ENCODE measurements around the gene KSR1. TPM values are rescaled to one million over a fixed set of nuclear protein-coding genes. Genes with fewer than 3 reads are reported as not detected.

The KSR1 gene
- total RNA-seq, 1 donor from 2014 or later = 114 TPM

DNA sequence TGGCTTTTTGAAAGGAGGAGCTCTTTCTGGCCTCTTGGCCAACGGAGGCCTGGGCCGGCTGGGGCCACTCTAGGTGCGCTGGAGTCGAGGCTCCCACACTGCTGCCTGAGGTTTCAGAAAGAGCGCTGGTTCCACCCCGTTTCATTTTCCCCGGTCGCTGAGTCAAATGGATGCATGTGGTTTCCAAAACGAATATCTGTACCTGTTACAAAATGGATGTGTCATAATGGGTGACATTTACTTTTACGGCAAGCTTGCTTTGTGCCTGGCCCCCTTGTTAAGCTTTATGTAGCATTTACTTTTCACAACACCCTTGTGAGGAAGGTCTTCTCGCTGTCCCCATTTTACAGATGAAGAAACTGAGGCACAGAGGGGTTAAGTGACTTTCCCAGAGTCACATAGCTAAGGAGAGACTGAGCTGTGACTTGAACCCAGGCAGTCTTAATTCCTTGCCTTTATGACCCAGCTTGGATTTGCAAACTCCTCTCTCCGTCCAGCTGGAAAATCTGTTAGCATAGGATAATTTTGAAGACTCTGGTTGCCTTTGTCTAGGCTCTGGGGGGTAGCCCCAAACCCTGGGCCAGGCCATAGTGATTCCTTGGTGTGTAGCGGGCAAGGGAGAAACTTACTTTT, 10.6 kb downstream of the KSR1 start:
- no peaks in the 10 kb centered on the region for H3K9me3 Mint-ChIP-seq
- peaks cover 67% of the 10 kb centered on the region for H3K4me1 Mint-ChIP-seq
- intact Hi-C loops (cut with micrococcal nuclease) = loop anchor here (1.0 kb wide), 1 partner anchor 7 kb away; no protein-coding TSS in a partner anchor
- DNase-seq = peak; percentile 29
- peak; percentile 75 for ATAC-seq (ENCODE audit: low read depth)
- TF ChIP-seq, protein P1, sequence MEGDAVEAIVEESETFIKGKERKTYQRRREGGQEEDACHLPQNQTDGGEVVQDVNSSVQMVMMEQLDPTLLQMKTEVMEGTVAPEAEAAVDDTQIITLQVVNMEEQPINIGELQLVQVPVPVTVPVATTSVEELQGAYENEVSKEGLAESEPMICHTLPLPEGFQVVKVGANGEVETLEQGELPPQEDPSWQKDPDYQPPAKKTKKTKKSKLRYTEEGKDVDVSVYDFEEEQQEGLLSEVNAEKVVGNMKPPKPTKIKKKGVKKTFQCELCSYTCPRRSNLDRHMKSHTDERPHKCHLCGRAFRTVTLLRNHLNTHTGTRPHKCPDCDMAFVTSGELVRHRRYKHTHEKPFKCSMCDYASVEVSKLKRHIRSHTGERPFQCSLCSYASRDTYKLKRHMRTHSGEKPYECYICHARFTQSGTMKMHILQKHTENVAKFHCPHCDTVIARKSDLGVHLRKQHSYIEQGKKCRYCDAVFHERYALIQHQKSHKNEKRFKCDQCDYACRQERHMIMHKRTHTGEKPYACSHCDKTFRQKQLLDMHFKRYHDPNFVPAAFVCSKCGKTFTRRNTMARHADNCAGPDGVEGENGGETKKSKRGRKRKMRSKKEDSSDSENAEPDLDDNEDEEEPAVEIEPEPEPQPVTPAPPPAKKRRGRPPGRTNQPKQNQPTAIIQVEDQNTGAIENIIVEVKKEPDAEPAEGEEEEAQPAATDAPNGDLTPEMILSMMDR (IDR thresholded peaks at IDR 0.05) = no peak
- H3K36me3 Mint-ChIP-seq (ENCODE audit: low read depth) = no peaks in the 10 kb centered on the region
- no peaks in the 10 kb centered on the region for H3K27me3 Mint-ChIP-seq
- peak overlapping the region; percentile 54 for H3K27ac Mint-ChIP-seq
- CTCF ChIA-PET = interaction anchor here (0.7 to 1.2 kb wide), 2 partner anchors 9 to 11 kb away, joined by 4 to 5 read pairs; partner anchors contain the start of gene KSR1
- peak overlapping the region; percentile 42 for H3K4me3 Mint-ChIP-seq
- POLR2A ChIA-PET = interaction anchor here (0.6 to 3.4 kb wide), 5 partner anchors 10 to 174 kb away, joined by 4 to 26 read pairs (median 9); partner anchors contain the start of gene KSR1

DNA sequence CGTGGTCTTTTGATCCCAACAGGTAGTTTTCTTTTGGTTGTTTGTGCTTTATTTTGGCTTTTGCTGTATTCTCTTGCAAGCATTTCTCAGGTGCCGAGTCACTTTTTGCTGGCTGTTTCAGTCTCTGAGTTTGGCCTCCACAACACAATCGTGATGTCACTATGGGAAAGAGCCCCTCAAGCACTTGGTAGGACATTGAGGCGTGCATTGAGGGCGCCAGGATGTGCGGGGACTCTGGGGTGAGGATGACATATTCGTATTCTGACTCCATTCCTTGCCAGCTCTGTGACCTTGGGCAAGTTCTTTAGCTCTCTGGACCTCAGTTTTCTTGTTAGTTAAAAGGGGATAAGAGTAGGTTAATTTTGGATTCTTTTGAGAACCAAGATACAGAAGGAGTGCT, 13.0 kb downstream of the KSR1 start:
- TF ChIP-seq, protein P1 (IDR thresholded peaks at IDR 0.05) = no peak
- DNase-seq = no peak
- intact Hi-C loops (cut with micrococcal nuclease) = no loop called here
- Mint-ChIP-seq H3K4me1 (peaks cover 72% of the 10 kb centered on the region), H3K27ac (peak overlapping the region; percentile 41), H3K36me3 (ENCODE audit: low read depth) (no peaks in the 10 kb centered on the region), H3K4me3 (no peak overlapping the region), H3K9me3 (no peaks in the 10 kb centered on the region), H3K27me3 (no peaks in the 10 kb centered on the region)
- no peak for ATAC-seq (ENCODE audit: low read depth)
- CTCF ChIA-PET = no interaction called here
- POLR2A ChIA-PET = interaction anchor here (0.8 kb wide), 1 partner anchor 8 kb away, joined by 5 read pairs; no protein-coding TSS in a partner anchor

DNA sequence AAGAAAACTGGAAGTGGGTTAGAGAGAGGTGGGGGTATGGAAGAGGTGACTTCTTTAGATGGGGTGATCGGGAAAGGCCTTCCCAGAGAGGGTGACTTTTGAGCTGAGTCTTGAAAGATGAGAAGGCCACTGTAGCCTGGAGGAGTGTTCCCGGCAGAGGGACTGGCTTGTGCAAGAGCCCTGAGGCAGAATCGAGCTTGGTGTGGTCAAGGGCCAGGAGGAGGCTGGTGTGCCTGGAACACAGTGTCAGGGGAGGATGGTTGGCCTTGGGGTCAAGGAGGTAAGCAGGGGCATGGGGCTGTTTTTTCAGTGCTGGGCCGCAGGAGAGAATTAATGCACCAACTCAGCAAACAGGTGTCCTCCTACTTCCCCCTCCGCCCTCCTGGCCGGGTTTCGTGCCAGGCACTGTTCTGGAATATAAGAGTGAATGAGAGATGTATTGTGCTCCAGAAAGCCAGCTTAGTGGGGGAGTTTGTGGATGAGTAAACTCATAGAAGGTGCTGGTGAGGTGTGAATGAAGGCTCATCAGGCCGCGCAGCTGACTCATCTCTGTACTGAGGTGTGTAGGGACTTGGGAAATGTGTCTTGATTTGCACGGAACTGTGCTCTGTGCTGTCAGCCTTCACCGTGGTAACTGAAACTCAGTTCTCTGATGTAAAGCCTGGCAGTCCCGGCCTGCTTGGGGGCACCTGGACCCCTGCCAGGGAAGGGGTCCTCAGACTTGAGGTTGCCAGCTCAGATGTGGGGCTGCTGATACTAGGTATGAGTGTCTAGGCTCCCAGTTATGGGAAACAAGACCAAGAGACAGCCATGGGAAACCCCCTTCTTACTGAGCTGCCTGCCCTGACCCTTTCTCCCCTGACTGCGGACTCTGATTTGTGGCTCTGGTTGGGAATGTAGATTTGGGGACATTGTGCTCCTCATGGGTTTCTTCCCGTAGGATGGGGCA, 15.3 kb downstream of the KSR1 start:
- DNase-seq = peak; percentile 53
- intact Hi-C loops (cut with micrococcal nuclease) = loop anchor here (2.0 to 5.0 kb wide), 2 partner anchors 23 to 161 kb away; partner anchors contain the start of gene LGALS9
- Mint-ChIP-seq H3K36me3 (ENCODE audit: low read depth) (no peaks in the 10 kb centered on the region), H3K27me3 (no peaks in the 10 kb centered on the region), H3K4me3 (peak overlapping the region; percentile 80), H3K9me3 (no peaks in the 10 kb centered on the region), H3K27ac (peak overlapping the region; percentile 99), H3K4me1 (peaks cover 82% of the 10 kb centered on the region)
- CTCF ChIA-PET = interaction anchor here (4.3 kb wide), 1 partner anchor 16 kb away, joined by 18 read pairs; the partner anchor contains the start of gene KSR1
- POLR2A ChIA-PET = interaction anchor here (0.8 to 4.5 kb wide), 12 partner anchors 9 to 233 kb away, joined by 3 to 61 read pairs (median 4); partner anchors contain the start of genes KSR1 and WSB1
- ATAC-seq (ENCODE audit: low read depth) = peak; percentile 60
- TF ChIP-seq, protein P1 (IDR thresholded peaks at IDR 0.05) = no peak

DNA sequence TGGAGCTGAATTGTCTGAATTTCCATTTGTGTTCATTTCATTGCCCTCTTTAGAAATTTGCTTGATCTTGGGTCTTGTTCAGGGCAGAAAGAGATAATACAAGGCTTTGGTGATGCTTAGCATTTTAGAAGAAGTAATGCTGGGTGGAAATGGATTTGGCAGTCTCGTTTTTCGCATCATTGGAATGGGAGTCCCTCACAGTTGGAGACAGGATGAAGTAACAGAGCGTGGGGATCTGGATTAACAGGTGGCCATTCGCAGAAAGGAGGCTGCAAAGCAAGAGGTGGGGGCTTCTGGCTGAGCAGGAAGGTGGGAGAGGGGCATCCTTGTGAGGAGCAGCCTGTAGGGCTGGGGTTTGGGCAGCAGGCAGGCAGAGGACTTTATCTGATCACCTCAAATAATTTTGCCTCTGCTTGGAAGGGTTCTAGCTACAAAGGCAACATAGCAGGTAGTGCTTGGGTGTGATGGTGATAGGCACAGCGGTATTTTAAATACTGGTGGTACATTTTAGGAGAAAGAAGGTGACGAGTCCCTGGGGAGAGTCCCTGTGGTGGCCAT, 17.0 kb downstream of the KSR1 start:
- DNase-seq (peak; percentile 56), ATAC-seq (ENCODE audit: low read depth) (peak; percentile 65)
- H3K27me3 Mint-ChIP-seq = no peaks in the 10 kb centered on the region
- no peaks in the 10 kb centered on the region for H3K36me3 Mint-ChIP-seq (ENCODE audit: low read depth)
- TF ChIP-seq, protein P1 (IDR thresholded peaks at IDR 0.05) = no peak
- peaks cover 88% of the 10 kb centered on the region for H3K4me1 Mint-ChIP-seq
- H3K4me3 Mint-ChIP-seq = peak overlapping the region; percentile 71
- ChIA-PET CTCF (interaction anchor here (1.0 to 4.3 kb wide), 6 partner anchors 18 to 140 kb away, joined by 3 to 18 read pairs (median 3); partner anchors contain the start of gene KSR1), POLR2A (interaction anchor here (0.6 to 4.5 kb wide), 12 partner anchors 15 to 1080 kb away, joined by 3 to 61 read pairs (median 4); partner anchors contain the start of genes KSR1 and WSB1)
- H3K9me3 Mint-ChIP-seq = no peaks in the 10 kb centered on the region
- peak overlapping the region; percentile 99 for H3K27ac Mint-ChIP-seq
- intact Hi-C loops (cut with micrococcal nuclease) = loop anchor here (1.0 to 5.0 kb wide), 6 partner anchors 17 to 256 kb away; partner anchors contain the start of genes KSR1 and LGALS9
